A673 (cell line): ENCODE data around the gene UTP14C. TPM values are rescaled to one million over a fixed set of nuclear protein-coding genes. Genes with fewer than 3 reads are reported as not detected.
"Not testable (repeated sequence)": the region's sequence is repeated elsewhere in the genome, so short reads cannot be mapped to it uniquely, and the experiment has no call there.

Experiments used
- BruUV-seq: library from RNA; stranded (reverse); fragments of 400-500 nt; replicated peaks from 2 replicates; lab custom pipeline; 2021; lab: Mats Ljungman, UMichigan
- CTCF ChIA-PET: fragments of 300-600 bp; sonication (Branson Sonifier 250); formaldehyde crosslinking; loops from one replicate; lab custom pipeline; 2022; ENCODE audit warnings: antibody characterized with exemption; lab: Charles Lee
- POLR2A ChIA-PET: fragments of 300-600 bp; sonication (Branson Sonifier 250); formaldehyde crosslinking; loops from one replicate; lab custom pipeline; 2022; ENCODE audit warnings: antibody characterized with exemption; ENCODE audit not compliant: low non-redundant PET; lab: Charles Lee
- DNase-seq: peaks from one replicate; pipeline ENCODE4 v3.0.0-alpha.2; 2015; ENCODE audit warnings: low spot score
- H3K27ac ChIP-seq: fragments of 200-600 bp; sonication (generic); 2 replicates; pipeline ENCODE4 v1.5.1; 2016; ENCODE audit warnings: mixed run types, low read depth, mild to moderate bottlenecking, mixed read lengths, antibody characterized with exemption, low read length; ENCODE audit not compliant: poor library complexity, severe bottlenecking
- H3K27me3 ChIP-seq: fragments of 200-600 bp; sonication (generic); replicated peaks from 2 replicates; pipeline ENCODE4 v1.6.1; 2017; ENCODE audit warnings: mixed run types, low read depth, mild to moderate bottlenecking, mixed read lengths, antibody characterized with exemption, low read length; ENCODE audit not compliant: insufficient read depth, poor library complexity
- H3K36me3 ChIP-seq: fragments of 200-600 bp; sonication (generic); 2 replicates; pipeline ENCODE4 v1.6.1; 2016; ENCODE audit warnings: mixed run types, mild to moderate bottlenecking, mixed read lengths, antibody characterized with exemption, low read length; ENCODE audit not compliant: insufficient read depth, poor library complexity, severe bottlenecking
- H3K4me1 ChIP-seq: fragments of 200-600 bp; sonication (generic); 2 replicates; pipeline ENCODE4 v1.6.1; 2017; ENCODE audit warnings: mixed run types, mild to moderate bottlenecking, mixed read lengths, antibody characterized with exemption, low read length; ENCODE audit not compliant: insufficient read depth, poor library complexity, severe bottlenecking
- H3K4me3 ChIP-seq: fragments of 200-600 bp; sonication (generic); 2 replicates; pipeline ENCODE4 v1.5.1; 2016; ENCODE audit warnings: low read depth, mixed run types, mild to moderate bottlenecking, mixed read lengths, low read length; ENCODE audit not compliant: poor library complexity, severe bottlenecking
- H3K9me3 ChIP-seq: fragments of 200-600 bp; sonication (generic); 2 replicates; pipeline ENCODE4 v1.6.1; 2016; ENCODE audit warnings: mixed run types, low read depth, mild to moderate bottlenecking, mixed read lengths, antibody characterized with exemption, low read length; ENCODE audit not compliant: poor library complexity, severe bottlenecking
- EZH2 ChIP-seq: fragments of 200-600 bp; sonication (generic); IDR thresholded peaks from 2 replicates; pipeline ENCODE4 v1.6.1; 2017; ENCODE audit warnings: borderline replicate concordance, low read depth, mild to moderate bottlenecking, mixed read lengths, antibody characterized with exemption, low read length; ENCODE audit not compliant: poor library complexity, severe bottlenecking
- intact Hi-C: fragments of 100-400 bp; cut with micrococcal nuclease; formaldehyde crosslinking; loops from one replicate; pipeline ENCODE4 v1.10.0; 2022; ENCODE audit not compliant: unreplicated experiment
- total RNA-seq: library from RNA; stranded (reverse); gene quantifications from 2 replicates; pipeline ENCODE4 v1.2.3, GENCODE V29; 2021
- TF ChIP-seq, protein P1 (sequence below): fragments of 300-800, 200-600 bp; sonication (generic); conservative IDR thresholded peaks from 2 replicates; pipeline ENCODE4 v1.5.1; 2017; ENCODE audit warnings: low read depth, mild to moderate bottlenecking, antibody characterized with exemption, low read length, moderate library complexity, mixed read lengths

UTP14C gene
- total RNA-seq, 1 experiment from 2014 or later = 15.2 TPM

DNA sequence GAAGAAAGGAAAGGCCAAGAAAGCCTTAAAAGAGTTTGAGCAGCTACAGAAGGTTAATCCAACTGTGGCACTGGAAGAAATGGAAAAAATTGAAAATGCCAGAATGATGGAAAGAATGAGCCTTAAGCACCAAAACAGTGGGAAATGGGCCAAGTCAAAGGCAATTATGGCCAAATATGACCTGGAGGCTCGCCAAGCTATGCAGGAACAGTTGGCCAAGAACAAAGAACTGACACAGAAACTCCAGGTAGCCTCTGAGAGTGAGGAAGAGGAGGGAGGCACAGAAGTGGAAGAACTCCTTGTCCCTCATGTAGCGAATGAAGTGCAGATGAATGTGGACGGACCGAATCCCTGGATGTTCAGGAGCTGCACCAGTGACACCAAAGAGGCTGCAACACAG, 5.1 kb downstream of the UTP14C start:
- BruUV-seq = TSS peak; percentile 13
- intact Hi-C loops = no loop called here
- Histone ChIP-seq H3K4me1 (no peaks in the 10 kb centered on the region), H3K27ac (no peak overlapping the region), H3K4me3 (no peak overlapping the region), H3K9me3 (no peaks in the 10 kb centered on the region), H3K36me3 (peaks cover 3% of the 10 kb centered on the region), H3K27me3 (no peaks in the 10 kb centered on the region)
- DNase-seq = no peak
- TF ChIP-seq EZH2 = no peak
- ChIA-PET CTCF (no interaction called here), POLR2A (no interaction called here)

DNA sequence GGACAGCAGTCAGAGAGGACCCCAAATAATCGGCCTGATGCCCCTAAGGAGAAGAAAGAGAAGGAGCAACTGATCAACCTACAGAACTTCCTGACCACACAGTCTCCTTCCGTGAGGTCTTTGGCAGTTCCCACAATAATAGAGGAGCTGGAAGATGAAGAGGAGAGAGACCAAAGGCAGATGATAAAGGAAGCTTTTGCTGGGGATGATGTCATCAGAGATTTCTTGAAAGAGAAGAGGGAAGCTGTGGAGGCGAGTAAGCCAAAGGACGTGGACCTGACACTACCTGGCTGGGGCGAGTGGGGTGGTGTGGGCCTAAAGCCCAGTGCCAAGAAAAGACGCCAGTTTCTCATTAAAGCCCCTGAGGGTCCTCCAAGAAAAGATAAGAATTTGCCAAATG, 5.9 kb downstream of the UTP14C start:
- CTCF ChIA-PET, intact Hi-C loops, BruUV-seq, DNase-seq, H3K27ac ChIP-seq, POLR2A ChIA-PET, H3K27me3 ChIP-seq, H3K4me3 ChIP-seq, H3K9me3 ChIP-seq, H3K36me3 ChIP-seq, H3K4me1 ChIP-seq: not testable (repeated sequence)

- BruUV-seq = no TSS peak
Observed at GRCh38 chr13:52033039-52033438, 8.5 kb downstream of the UTP14C start.

DNA sequence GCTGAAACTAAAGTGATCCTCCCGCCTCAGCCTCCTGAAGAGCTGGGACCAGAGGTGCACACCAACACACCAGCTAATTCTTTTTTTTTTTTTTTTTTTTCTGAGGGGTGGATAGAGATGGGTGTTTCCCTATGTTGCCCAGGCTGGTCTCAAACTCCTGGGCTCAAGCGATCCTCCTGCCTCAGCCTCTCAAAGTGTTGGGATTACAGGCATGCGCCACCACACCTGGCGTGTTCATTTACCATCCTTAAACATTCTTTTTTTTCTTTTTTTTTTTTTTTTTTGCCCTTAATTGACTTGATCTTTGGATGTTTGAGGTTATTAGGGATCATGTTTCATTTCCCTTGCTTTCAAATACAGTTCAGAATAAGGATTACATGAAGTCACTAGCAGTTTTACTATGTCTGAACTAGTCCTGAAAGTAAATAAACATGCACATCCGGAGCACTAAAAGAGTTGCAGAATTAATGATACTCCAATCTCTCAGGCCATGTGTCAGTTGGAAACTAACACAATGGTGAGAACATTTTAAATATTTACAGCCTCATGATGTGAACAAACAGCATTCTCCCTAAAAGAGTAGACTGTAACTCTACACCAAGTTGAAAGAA, 10.2 kb downstream of the UTP14C start:
- DNase-seq = no peak
- no peaks in the 10 kb centered on the region for H3K27me3 ChIP-seq
- no peaks in the 10 kb centered on the region for H3K9me3 ChIP-seq
- no peak for TF ChIP-seq EZH2
- TF ChIP-seq, protein P1, sequence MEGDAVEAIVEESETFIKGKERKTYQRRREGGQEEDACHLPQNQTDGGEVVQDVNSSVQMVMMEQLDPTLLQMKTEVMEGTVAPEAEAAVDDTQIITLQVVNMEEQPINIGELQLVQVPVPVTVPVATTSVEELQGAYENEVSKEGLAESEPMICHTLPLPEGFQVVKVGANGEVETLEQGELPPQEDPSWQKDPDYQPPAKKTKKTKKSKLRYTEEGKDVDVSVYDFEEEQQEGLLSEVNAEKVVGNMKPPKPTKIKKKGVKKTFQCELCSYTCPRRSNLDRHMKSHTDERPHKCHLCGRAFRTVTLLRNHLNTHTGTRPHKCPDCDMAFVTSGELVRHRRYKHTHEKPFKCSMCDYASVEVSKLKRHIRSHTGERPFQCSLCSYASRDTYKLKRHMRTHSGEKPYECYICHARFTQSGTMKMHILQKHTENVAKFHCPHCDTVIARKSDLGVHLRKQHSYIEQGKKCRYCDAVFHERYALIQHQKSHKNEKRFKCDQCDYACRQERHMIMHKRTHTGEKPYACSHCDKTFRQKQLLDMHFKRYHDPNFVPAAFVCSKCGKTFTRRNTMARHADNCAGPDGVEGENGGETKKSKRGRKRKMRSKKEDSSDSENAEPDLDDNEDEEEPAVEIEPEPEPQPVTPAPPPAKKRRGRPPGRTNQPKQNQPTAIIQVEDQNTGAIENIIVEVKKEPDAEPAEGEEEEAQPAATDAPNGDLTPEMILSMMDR = no peak
- ChIA-PET POLR2A (interaction anchor here (0.5 kb wide), 1 partner anchor 37 kb away, joined by 4 read pairs; no protein-coding TSS in a partner anchor), CTCF (interaction anchor here (0.6 kb wide), 1 partner anchor 8 kb away, joined by 3 read pairs; no protein-coding TSS in a partner anchor)
- no peaks in the 10 kb centered on the region for H3K36me3 ChIP-seq
- BruUV-seq = no TSS peak
- H3K4me1 ChIP-seq = no peaks in the 10 kb centered on the region
- no peak overlapping the region for H3K27ac ChIP-seq
- intact Hi-C loops = no loop called here
- H3K4me3 ChIP-seq = no peak overlapping the region

More at GRCh38 chr13:52033039-52033438, 8.5 kb downstream of the UTP14C start:
- Histone ChIP-seq H3K4me3 (no peak overlapping the region), H3K4me1 (no peaks in the 10 kb centered on the region), H3K9me3 (no peaks in the 10 kb centered on the region), H3K27me3 (no peaks in the 10 kb centered on the region), H3K36me3 (no peaks in the 10 kb centered on the region), H3K27ac (no peak overlapping the region)
- no peak for DNase-seq
- TF ChIP-seq EZH2 = no peak
- TF ChIP-seq, protein P1 = no peak
- intact Hi-C loops = no loop called here
- CTCF ChIA-PET = no interaction called here
- POLR2A ChIA-PET = no interaction called here
